A673 (cell line): Measurements from ENCODE around the gene KMT5C. TPM values are rescaled to one million over a fixed set of nuclear protein-coding genes. Genes with fewer than 3 reads are reported as not detected.

Experiments used
- BruUV-seq: library from RNA; stranded (reverse); fragments of 400-500 nt; replicated peaks from 2 replicates; lab custom pipeline; 2021; lab: Mats Ljungman, UMichigan
- CTCF ChIA-PET: fragments of 300-600 bp; sonication (Branson Sonifier 250); formaldehyde crosslinking; loops from one replicate; lab custom pipeline; 2022; ENCODE audit warnings: antibody characterized with exemption; lab: Charles Lee
- POLR2A ChIA-PET: fragments of 300-600 bp; sonication (Branson Sonifier 250); formaldehyde crosslinking; loops from one replicate; lab custom pipeline; 2022; ENCODE audit warnings: antibody characterized with exemption; ENCODE audit not compliant: low non-redundant PET; lab: Charles Lee
- DNase-seq: peaks from one replicate; pipeline ENCODE4 v3.0.0-alpha.2; 2015; ENCODE audit warnings: low spot score
- H3K27ac ChIP-seq: fragments of 200-600 bp; sonication (generic); 2 replicates; pipeline ENCODE4 v1.5.1; 2016; ENCODE audit warnings: mixed run types, low read depth, mild to moderate bottlenecking, mixed read lengths, antibody characterized with exemption, low read length; ENCODE audit not compliant: poor library complexity, severe bottlenecking
- H3K27me3 ChIP-seq: fragments of 200-600 bp; sonication (generic); replicated peaks from 2 replicates; pipeline ENCODE4 v1.6.1; 2017; ENCODE audit warnings: mixed run types, low read depth, mild to moderate bottlenecking, mixed read lengths, antibody characterized with exemption, low read length; ENCODE audit not compliant: insufficient read depth, poor library complexity
- H3K36me3 ChIP-seq: fragments of 200-600 bp; sonication (generic); 2 replicates; pipeline ENCODE4 v1.6.1; 2016; ENCODE audit warnings: mixed run types, mild to moderate bottlenecking, mixed read lengths, antibody characterized with exemption, low read length; ENCODE audit not compliant: insufficient read depth, poor library complexity, severe bottlenecking
- H3K4me1 ChIP-seq: fragments of 200-600 bp; sonication (generic); 2 replicates; pipeline ENCODE4 v1.6.1; 2017; ENCODE audit warnings: mixed run types, mild to moderate bottlenecking, mixed read lengths, antibody characterized with exemption, low read length; ENCODE audit not compliant: insufficient read depth, poor library complexity, severe bottlenecking
- H3K4me3 ChIP-seq: fragments of 200-600 bp; sonication (generic); 2 replicates; pipeline ENCODE4 v1.5.1; 2016; ENCODE audit warnings: low read depth, mixed run types, mild to moderate bottlenecking, mixed read lengths, low read length; ENCODE audit not compliant: poor library complexity, severe bottlenecking
- H3K9me3 ChIP-seq: fragments of 200-600 bp; sonication (generic); 2 replicates; pipeline ENCODE4 v1.6.1; 2016; ENCODE audit warnings: mixed run types, low read depth, mild to moderate bottlenecking, mixed read lengths, antibody characterized with exemption, low read length; ENCODE audit not compliant: poor library complexity, severe bottlenecking
- CTCF ChIP-seq: fragments of 300-800, 200-600 bp; sonication (generic); conservative IDR thresholded peaks from 2 replicates; pipeline ENCODE4 v1.5.1; 2017; ENCODE audit warnings: low read depth, mild to moderate bottlenecking, antibody characterized with exemption, low read length, moderate library complexity, mixed read lengths
- EZH2 ChIP-seq: fragments of 200-600 bp; sonication (generic); IDR thresholded peaks from 2 replicates; pipeline ENCODE4 v1.6.1; 2017; ENCODE audit warnings: borderline replicate concordance, low read depth, mild to moderate bottlenecking, mixed read lengths, antibody characterized with exemption, low read length; ENCODE audit not compliant: poor library complexity, severe bottlenecking
- intact Hi-C: fragments of 100-400 bp; cut with micrococcal nuclease; formaldehyde crosslinking; loops from one replicate; pipeline ENCODE4 v1.10.0; 2022; ENCODE audit not compliant: unreplicated experiment
- total RNA-seq: library from RNA; stranded (reverse); gene quantifications from 2 replicates; pipeline ENCODE4 v1.2.3, GENCODE V29; 2021

The KMT5C gene
- total RNA-seq, 1 experiment from 2014 or later, result 19.7 TPM

GRCh38 chr19:55304980-55305379 lies 34.7 kb upstream of the KMT5C start:
- Histone ChIP-seq H3K27ac (no peak overlapping the region), H3K36me3 (peaks cover 50% of the 10 kb centered on the region), H3K4me3 (no peak overlapping the region), H3K4me1 (peaks cover 4% of the 10 kb centered on the region), H3K9me3 (no peaks in the 10 kb centered on the region), H3K27me3 (no peaks in the 10 kb centered on the region)
- TF ChIP-seq EZH2 (no peak), CTCF (no peak)
- ChIA-PET POLR2A (no interaction called here), CTCF (no interaction called here)
- no TSS peak for BruUV-seq
- intact Hi-C loops, result loop anchor here (10.0 kb wide), 1 partner anchor 80 kb away; the partner anchor contains the start of genes RPL28 and TMEM238
- DNase-seq, result no peak

GRCh38 chr19:55305491-55305890 lies 34.2 kb upstream of the KMT5C start:
- Histone ChIP-seq H3K9me3 (no peaks in the 10 kb centered on the region), H3K4me3 (no peak overlapping the region), H3K4me1 (peaks cover 4% of the 10 kb centered on the region), H3K27ac (no peak overlapping the region), H3K36me3 (peaks cover 50% of the 10 kb centered on the region), H3K27me3 (no peaks in the 10 kb centered on the region)
- BruUV-seq, result no TSS peak
- POLR2A ChIA-PET, result no interaction called here
- no peak for TF ChIP-seq EZH2
- TF ChIP-seq CTCF, result no peak
- DNase-seq, result peak; percentile 64
- CTCF ChIA-PET, result no interaction called here
- intact Hi-C loops, result loop anchor here (10.0 kb wide), 1 partner anchor 79 kb away; the partner anchor contains the start of genes RPL28 and TMEM238

- TF ChIP-seq CTCF (no peak), EZH2 (no peak)
- no TSS peak for BruUV-seq
- DNase-seq, result no peak
- Histone ChIP-seq H3K27me3 (no peaks in the 10 kb centered on the region), H3K4me3 (no peak overlapping the region), H3K36me3 (peaks cover 50% of the 10 kb centered on the region), H3K9me3 (no peaks in the 10 kb centered on the region), H3K27ac (no peak overlapping the region), H3K4me1 (peaks cover 4% of the 10 kb centered on the region)
- POLR2A ChIA-PET, result no interaction called here
- intact Hi-C loops, result loop anchor here (10.0 kb wide), 1 partner anchor 79 kb away; the partner anchor contains the start of genes RPL28 and TMEM238
- CTCF ChIA-PET, result interaction anchor here (0.5 kb wide), 1 partner anchor 867 kb away, joined by 4 read pairs; no protein-coding TSS in a partner anchor
These were observed 33.6 kb upstream of the KMT5C start for GRCh38 chr19:55305983-55306562.
